PC-3 (cell line): ENCODE data around the gene RBM20. TPM values are rescaled to one million over a fixed set of nuclear protein-coding genes. Genes with fewer than 3 reads are reported as not detected.

Source experiments
- ATAC-seq: fragments of 200-7000 bp; cut with Tn5 transposase; 2 replicates; pipeline ENCODE4 v1.9.1; 2020; ENCODE audit warnings: mild to moderate bottlenecking, moderate library complexity
- BruUV-seq: library from RNA; stranded (reverse); fragments of 400-500 nt; replicated peaks from 2 replicates; lab custom pipeline; 2021; lab: Mats Ljungman, UMichigan
- CTCF ChIA-PET: fragments of 300-600 bp; sonication (Branson Sonifier 250); formaldehyde crosslinking; loops from one replicate; lab custom pipeline; 2022; ENCODE audit warnings: antibody characterized with exemption; lab: Charles Lee
- POLR2A ChIA-PET: fragments of 300-600 bp; sonication (Branson Sonifier 250); formaldehyde crosslinking; loops from one replicate; lab custom pipeline; 2022; ENCODE audit warnings: antibody characterized with exemption; ENCODE audit not compliant: unreplicated experiment; lab: Charles Lee
- DNase-seq: peaks from one replicate; pipeline ENCODE4 v3.0.0-alpha.2; 2015
- H2AFZ ChIP-seq: fragments of 300-600 bp; sonication (generic); 2 replicates; pipeline ENCODE4 v1.6.0; 2016; ENCODE audit warnings: antibody characterized with exemption, low read length
- H3F3A ChIP-seq: fragments of 300-600 bp; sonication (generic); one replicate; pipeline ENCODE4 v1.6.0; 2017; ENCODE audit warnings: antibody characterized with exemption, low read length, control low read depth, mild to moderate bottlenecking; ENCODE audit not compliant: unreplicated experiment
- H3K27ac ChIP-seq: fragments of 300-600 bp; sonication (generic); 2 replicates; pipeline ENCODE4 v1.5.1; 2016; ENCODE audit warnings: mild to moderate bottlenecking, low read length
- H3K27me3 ChIP-seq: fragments of 300-600 bp; sonication (generic); 2 replicates; pipeline ENCODE4 v1.6.1; 2016; ENCODE audit warnings: low read length, mixed read lengths
- H3K36me3 ChIP-seq: fragments of 300-600 bp; sonication (generic); 2 replicates; pipeline ENCODE4 v1.6.1; 2016; ENCODE audit warnings: low read depth, mixed run types, low read length, mixed read lengths
- H3K4me1 ChIP-seq: fragments of 300-600 bp; sonication (generic); 2 replicates; pipeline ENCODE4 v1.5.1; 2016; ENCODE audit warnings: low read length; ENCODE audit not compliant: insufficient read depth
- H3K4me2 ChIP-seq: fragments of 300-600 bp; sonication (generic); 2 replicates; pipeline ENCODE4 v1.6.0; 2016; ENCODE audit warnings: low read length
- H3K4me3 ChIP-seq: fragments of 300-600 bp; sonication (generic); 2 replicates; pipeline ENCODE4 v1.5.1; 2016; ENCODE audit warnings: mild to moderate bottlenecking, low read length, mixed read lengths
- H3K79me2 ChIP-seq: fragments of 300-600 bp; sonication (generic); 2 replicates; pipeline ENCODE4 v1.6.1; 2017; ENCODE audit warnings: low read length, mixed read lengths
- H3K9ac ChIP-seq: fragments of 300-600 bp; sonication (generic); 2 replicates; pipeline ENCODE4 v1.6.0; 2016; ENCODE audit warnings: mild to moderate bottlenecking, low read length
- H3K9me2 ChIP-seq: fragments of 300-600 bp; sonication (generic); replicated peaks from 2 replicates; pipeline ENCODE4 v1.6.1; 2016; ENCODE audit warnings: mixed run types, low read length, mixed read lengths
- H3K9me3 ChIP-seq: fragments of 300-600 bp; sonication (generic); 2 replicates; pipeline ENCODE4 v1.6.1; 2016; ENCODE audit warnings: low read length, mixed read lengths
- H4K20me1 ChIP-seq: fragments of 300-600 bp; sonication (generic); 2 replicates; pipeline ENCODE4 v1.6.1; 2016; ENCODE audit warnings: low read length, mixed read lengths
- CTCF ChIP-seq: fragments of 300-600 bp; sonication (generic); conservative IDR thresholded peaks from 2 replicates; pipeline ENCODE4 v1.5.1; 2017; ENCODE audit warnings: antibody characterized with exemption, low read depth, mild to moderate bottlenecking, low read length
- EZH2 ChIP-seq: fragments of 300-600 bp; sonication (generic); IDR thresholded peaks from one replicate; pipeline ENCODE4 v1.6.1; 2017; ENCODE audit warnings: antibody characterized with exemption, mild to moderate bottlenecking, low read length; ENCODE audit not compliant: unreplicated experiment
- EZH2phosphoT487 ChIP-seq: fragments of 300-600 bp; sonication (generic); IDR thresholded peaks from 2 replicates; pipeline ENCODE4 v1.6.1; 2018; ENCODE audit warnings: mild to moderate bottlenecking, antibody characterized with exemption, low read length, borderline replicate concordance
- intact Hi-C: fragments of 100-400 bp; cut with micrococcal nuclease; formaldehyde crosslinking; loops from 2 replicates; pipeline ENCODE4 v1.9.0; 2023
- total RNA-seq: library from RNA; depleted of rRNA; stranded (reverse); fragments of >200 nt; gene quantifications from 2 replicates; pipeline ENCODE4 v1.2.3, GENCODE V29; 2014

RBM20 gene
- total RNA-seq, 1 experiment from 2014 or later: 0.40 TPM

GRCh38 chr10:110779489-110779888 lies 135.4 kb downstream of the RBM20 start:
- intact Hi-C loops: no loop called here
- BruUV-seq: no TSS peak
- POLR2A ChIA-PET: no interaction called here

GRCh38 chr10:110780704-110781103 lies 136.6 kb downstream of the RBM20 start:
- Histone ChIP-seq H3K9ac (no peak overlapping the region), H3K36me3 (no peaks in the 10 kb centered on the region), H3K27me3 (no peaks in the 10 kb centered on the region), H2AFZ (no peak overlapping the region), H3K9me2 (no peaks in the 10 kb centered on the region), H3K4me3 (no peak overlapping the region), H3K79me2 (no peaks in the 10 kb centered on the region), H3K4me2 (no peak overlapping the region), H4K20me1 (no peaks in the 10 kb centered on the region), H3K4me1 (peaks cover 4% of the 10 kb centered on the region), H3F3A (no peaks in the 10 kb centered on the region), H3K9me3 (no peaks in the 10 kb centered on the region), H3K27ac (no peak overlapping the region)
- ATAC-seq: no peak
- no peak for DNase-seq
- no TSS peak for BruUV-seq
- intact Hi-C loops: no loop called here
- POLR2A ChIA-PET: no interaction called here
- TF ChIP-seq EZH2phosphoT487: no peak
- TF ChIP-seq EZH2: no peak
- TF ChIP-seq CTCF: no peak
- CTCF ChIA-PET: no interaction called here

More at GRCh38 chr10:110779489-110779888, 135.4 kb downstream of the RBM20 start:
- CTCF ChIA-PET: no interaction called here
- no peak for DNase-seq
- no peaks in the 10 kb centered on the region for H3K36me3 ChIP-seq
- H4K20me1 ChIP-seq: no peaks in the 10 kb centered on the region
- peaks cover 16% of the 10 kb centered on the region for H3K4me1 ChIP-seq
- H3K27me3 ChIP-seq: no peaks in the 10 kb centered on the region
- H3K9me3 ChIP-seq: no peaks in the 10 kb centered on the region
- H3K79me2 ChIP-seq: no peaks in the 10 kb centered on the region
- H3K4me3 ChIP-seq: no peak overlapping the region
- no peak overlapping the region for H2AFZ ChIP-seq
- TF ChIP-seq EZH2phosphoT487 (no peak), EZH2 (no peak), CTCF (no peak)
- H3K9ac ChIP-seq: no peak overlapping the region
- peaks cover 3% of the 10 kb centered on the region for H3F3A ChIP-seq
- no peak overlapping the region for H3K4me2 ChIP-seq
- ATAC-seq: no peak
- no peak overlapping the region for H3K27ac ChIP-seq
- no peaks in the 10 kb centered on the region for H3K9me2 ChIP-seq

- no TSS peak for BruUV-seq
- Histone ChIP-seq H2AFZ (no peak overlapping the region), H3K4me3 (no peak overlapping the region), H3K4me2 (no peak overlapping the region), H3K36me3 (no peaks in the 10 kb centered on the region), H3K27me3 (no peaks in the 10 kb centered on the region), H3F3A (no peaks in the 10 kb centered on the region), H3K27ac (no peak overlapping the region), H3K9ac (no peak overlapping the region), H3K9me3 (no peaks in the 10 kb centered on the region), H3K9me2 (no peaks in the 10 kb centered on the region), H4K20me1 (no peaks in the 10 kb centered on the region), H3K79me2 (no peaks in the 10 kb centered on the region), H3K4me1 (no peaks in the 10 kb centered on the region)
- ATAC-seq (no peak), DNase-seq (no peak)
- ChIA-PET POLR2A (no interaction called here), CTCF (no interaction called here)
- intact Hi-C loops: no loop called here
- TF ChIP-seq EZH2phosphoT487: no peak
- TF ChIP-seq CTCF: no peak
- TF ChIP-seq EZH2: no peak
These were observed 137.0 kb downstream of the RBM20 start for GRCh38 chr10:110781139-110781538.
